Suprapubic skin (tissue), 4 donors: ENCODE measurements around the gene SV2C. TPM values are rescaled to one million over a fixed set of nuclear protein-coding genes. Genes with fewer than 3 reads are reported as not detected.
"Not testable (repeated sequence)": the region's sequence is repeated elsewhere in the genome, so short reads cannot be mapped to it uniquely, and the experiment has no call there.

Experiments
- DNase-seq, 2 donors: peaks; one replicate each; pipeline ENCODE4 v3.0.0-alpha.2; 2019; ENCODE audit warnings: low spot score in 2 of 2
- H3K27ac ChIP-seq: fragments of 200-600 bp; sonication (generic); one replicate; pipeline ENCODE4 v1.5.1; 2019
- H3K27me3 ChIP-seq: fragments of 200-600 bp; sonication (generic); one replicate; pipeline ENCODE4 v1.5.1; 2019
- H3K36me3 ChIP-seq: fragments of 200-600 bp; sonication (generic); one replicate; pipeline ENCODE4 v1.5.1; 2019
- H3K4me1 ChIP-seq: fragments of 200-600 bp; sonication (generic); one replicate; pipeline ENCODE4 v1.5.1; 2019
- H3K4me3 ChIP-seq: fragments of 200-600 bp; sonication (generic); one replicate; pipeline ENCODE4 v1.5.1; 2019; ENCODE audit warnings: mild to moderate bottlenecking
- H3K9me3 ChIP-seq: fragments of 200-600 bp; sonication (generic); one replicate; pipeline ENCODE4 v1.5.1; 2019
- EP300 ChIP-seq: sonication (generic); formaldehyde crosslinking; IDR thresholded peaks from one replicate; pipeline ENCODE4 v1.6.1; 2017; ENCODE audit warnings: antibody characterized with exemption
- POLR2A ChIP-seq, 2 donors: fragments of 450-650 bp; IDR thresholded peaks; one replicate each; pipeline ENCODE4 v1.6.1; 2017; ENCODE audit warnings: antibody characterized with exemption in 2 of 2, mild to moderate bottlenecking in 2 of 2, moderate library complexity in 2 of 2
- POLR2AphosphoS5 ChIP-seq, 3 donors: sonication (generic); formaldehyde crosslinking; IDR thresholded peaks; one replicate each; pipeline ENCODE4 v1.6.1; 2017; ENCODE audit warnings: antibody characterized with exemption in 3 of 3
- WGBS: methylation state at CpG from one replicate; pipeline ENCODE4 v1.1.5; 2018; 5-methylcytosine and 5-hydroxymethylcytosine counted together
- total RNA-seq, 4 donors: library from RNA; depleted of rRNA; stranded (reverse); fragments of >200 nt; gene quantifications; one replicate each; pipeline ENCODE4 v1.1.0, GENCODE V29; 2016
- TF ChIP-seq, protein P1 (sequence below), 2 donors: fragments of 200-600 bp in 1 of 2; fragments of 450-650 bp in 1 of 2; sonication (generic) in 1 of 2; IDR thresholded peaks; one replicate each; pipeline ENCODE4 v1.5.1; 2016 to 2019; ENCODE audit warnings: antibody characterized with exemption in 2 of 2, mild to moderate bottlenecking in 1 of 2, moderate library complexity in 1 of 2

The SV2C gene
- total RNA-seq, 4 donors from 2014 or later = 0.16 to 0.30 (median 0.23) TPM; not detected in 1

- Histone ChIP-seq H3K4me1 (no peaks in the 10 kb centered on the region), H3K27ac (no peak overlapping the region), H3K27me3 (no peaks in the 10 kb centered on the region), H3K36me3 (no peaks in the 10 kb centered on the region), H3K4me3 (no peak overlapping the region), H3K9me3 (no peaks in the 10 kb centered on the region)
- 85% methylated on average over 1 of the region's 1 CpG for WGBS
- DNase-seq = no peak
- TF ChIP-seq POLR2AphosphoS5 (IDR thresholded peaks at IDR 0.05) (no peak), POLR2A (IDR thresholded peaks at IDR 0.05) (no peak), EP300 (no peak)
- TF ChIP-seq, protein P1, sequence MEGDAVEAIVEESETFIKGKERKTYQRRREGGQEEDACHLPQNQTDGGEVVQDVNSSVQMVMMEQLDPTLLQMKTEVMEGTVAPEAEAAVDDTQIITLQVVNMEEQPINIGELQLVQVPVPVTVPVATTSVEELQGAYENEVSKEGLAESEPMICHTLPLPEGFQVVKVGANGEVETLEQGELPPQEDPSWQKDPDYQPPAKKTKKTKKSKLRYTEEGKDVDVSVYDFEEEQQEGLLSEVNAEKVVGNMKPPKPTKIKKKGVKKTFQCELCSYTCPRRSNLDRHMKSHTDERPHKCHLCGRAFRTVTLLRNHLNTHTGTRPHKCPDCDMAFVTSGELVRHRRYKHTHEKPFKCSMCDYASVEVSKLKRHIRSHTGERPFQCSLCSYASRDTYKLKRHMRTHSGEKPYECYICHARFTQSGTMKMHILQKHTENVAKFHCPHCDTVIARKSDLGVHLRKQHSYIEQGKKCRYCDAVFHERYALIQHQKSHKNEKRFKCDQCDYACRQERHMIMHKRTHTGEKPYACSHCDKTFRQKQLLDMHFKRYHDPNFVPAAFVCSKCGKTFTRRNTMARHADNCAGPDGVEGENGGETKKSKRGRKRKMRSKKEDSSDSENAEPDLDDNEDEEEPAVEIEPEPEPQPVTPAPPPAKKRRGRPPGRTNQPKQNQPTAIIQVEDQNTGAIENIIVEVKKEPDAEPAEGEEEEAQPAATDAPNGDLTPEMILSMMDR (IDR thresholded peaks at IDR 0.05) = no peak
These were observed 227.0 kb downstream of the SV2C start for GRCh38 chr5:76310208-76310607.

- Histone ChIP-seq H3K27ac (no peak overlapping the region), H3K27me3 (no peaks in the 10 kb centered on the region), H3K4me1 (no peaks in the 10 kb centered on the region), H3K4me3 (no peak overlapping the region), H3K9me3 (no peaks in the 10 kb centered on the region), H3K36me3 (no peaks in the 10 kb centered on the region)
- no peak for TF ChIP-seq POLR2AphosphoS5 (IDR thresholded peaks at IDR 0.05)
- no peak for TF ChIP-seq EP300
- TF ChIP-seq, protein P1 (IDR thresholded peaks at IDR 0.05) = no peak
- no peak for TF ChIP-seq POLR2A (IDR thresholded peaks at IDR 0.05)
- 91% methylated on average over 4 of the region's 4 CpGs for WGBS
- no peak for DNase-seq
These were observed 229.6 kb downstream of the SV2C start for GRCh38 chr5:76312783-76313182.

- 80% methylated on average over 2 of the region's 2 CpGs for WGBS
- H3K36me3 ChIP-seq = no peaks in the 10 kb centered on the region
- no peaks in the 10 kb centered on the region for H3K4me1 ChIP-seq
- H3K27ac ChIP-seq = no peak overlapping the region
- DNase-seq = no peak
- TF ChIP-seq POLR2AphosphoS5 (IDR thresholded peaks at IDR 0.05) = no peak
- no peak for TF ChIP-seq EP300
- no peak for TF ChIP-seq POLR2A (IDR thresholded peaks at IDR 0.05)
- TF ChIP-seq, protein P1 (IDR thresholded peaks at IDR 0.05) = no peak
- no peaks in the 10 kb centered on the region for H3K9me3 ChIP-seq
- H3K4me3 ChIP-seq = no peak overlapping the region
- no peaks in the 10 kb centered on the region for H3K27me3 ChIP-seq
These were observed 231.5 kb downstream of the SV2C start for GRCh38 chr5:76314643-76315042.

- H3K27me3 ChIP-seq = no peaks in the 10 kb centered on the region
- no peak overlapping the region for H3K4me3 ChIP-seq
- no peaks in the 10 kb centered on the region for H3K9me3 ChIP-seq
- 68% methylated on average over 7 of the region's 7 CpGs for WGBS
- TF ChIP-seq EP300 (no peak), POLR2A (IDR thresholded peaks at IDR 0.05) (no peak), POLR2AphosphoS5 (IDR thresholded peaks at IDR 0.05) (no peak)
- TF ChIP-seq, protein P1 (IDR thresholded peaks at IDR 0.05) = no peak
- H3K4me1 ChIP-seq = no peaks in the 10 kb centered on the region
- DNase-seq = no peak
- H3K27ac ChIP-seq = no peak overlapping the region
- no peaks in the 10 kb centered on the region for H3K36me3 ChIP-seq
These were observed 236.5 kb downstream of the SV2C start for GRCh38 chr5:76319673-76320072.

GRCh38 chr5:76323494-76323893 is 240.3 kb downstream of the SV2C start:
- not testable (repeated sequence) for H3K9me3 ChIP-seq, DNase-seq, H3K27ac ChIP-seq, H3K27me3 ChIP-seq, H3K4me3 ChIP-seq, H3K36me3 ChIP-seq
- peaks cover 17% of the 10 kb centered on the region for H3K4me1 ChIP-seq
- WGBS = 43% methylated on average over 1 of the region's 1 CpG

DNA sequence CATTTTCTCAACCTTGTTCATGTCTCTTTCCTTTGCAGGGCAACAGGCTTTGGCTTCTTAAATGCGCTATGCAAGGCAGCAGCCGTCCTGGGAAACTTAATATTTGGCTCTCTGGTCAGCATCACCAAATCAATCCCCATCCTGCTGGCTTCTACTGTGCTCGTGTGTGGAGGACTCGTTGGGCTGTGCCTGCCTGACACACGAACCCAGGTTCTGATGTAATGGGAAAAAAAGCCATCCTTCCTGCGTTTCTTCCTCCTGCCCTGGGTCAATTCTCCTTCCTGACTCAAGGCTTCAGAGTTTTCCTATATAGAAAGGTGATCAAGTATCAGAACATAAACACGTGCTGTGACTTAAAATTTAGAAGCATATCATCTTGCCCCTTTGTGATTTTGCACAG is 242.1 kb downstream of the SV2C start:
- Histone ChIP-seq H3K4me3 (no peak overlapping the region), H3K4me1 (peaks cover 17% of the 10 kb centered on the region), H3K27me3 (no peaks in the 10 kb centered on the region), H3K9me3 (no peaks in the 10 kb centered on the region), H3K36me3 (no peaks in the 10 kb centered on the region), H3K27ac (peak overlapping the region; percentile 62)
- 40% methylated on average over 7 of the region's 7 CpGs for WGBS
- no peak for TF ChIP-seq EP300
- TF ChIP-seq, protein P1 (IDR thresholded peaks at IDR 0.05) = no peak
- TF ChIP-seq POLR2AphosphoS5 (IDR thresholded peaks at IDR 0.05) = no peak
- TF ChIP-seq POLR2A (IDR thresholded peaks at IDR 0.05) = no peak
- DNase-seq = no peak
